HG02610 (cell line): ENCODE data around the gene SLC35A1.

Experiments used
- ATAC-seq: cut with Tn5 transposase; IDR thresholded peaks from one replicate; pipeline ENCODE4 v1.9.1; 2021; ENCODE audit warnings: mild to moderate bottlenecking, moderate library complexity; ENCODE audit not compliant: unreplicated experiment

Gene SLC35A1

GRCh38 chr6:87522686-87523085 lies 49.9 kb downstream of the SLC35A1 start:
- ATAC-seq = no peak

- no peak for ATAC-seq
Measured at GRCh38 chr6:87529221-87529620, 56.4 kb downstream of the SLC35A1 start.

- ATAC-seq = no peak
Measured at GRCh38 chr6:87534377-87535047, 61.7 kb downstream of the SLC35A1 start.

GRCh38 chr6:87538510-87539260 lies 65.9 kb downstream of the SLC35A1 start:
- ATAC-seq = no peak

GRCh38 chr6:87539554-87539953 lies 66.8 kb downstream of the SLC35A1 start:
- no peak for ATAC-seq

GRCh38 chr6:87540539-87540938 lies 67.8 kb downstream of the SLC35A1 start:
- ATAC-seq = no peak

GRCh38 chr6:87541041-87541440 lies 68.3 kb downstream of the SLC35A1 start:
- ATAC-seq = no peak

GRCh38 chr6:87541744-87542143 lies 69.0 kb downstream of the SLC35A1 start:
- no peak for ATAC-seq

GRCh38 chr6:87543696-87544473 lies 71.1 kb downstream of the SLC35A1 start:
- ATAC-seq = no peak

- ATAC-seq = no peak
Measured at GRCh38 chr6:87544474-87544735, 71.6 kb downstream of the SLC35A1 start.

GRCh38 chr6:87551799-87552198 lies 79.0 kb downstream of the SLC35A1 start:
- no peak for ATAC-seq

- no peak for ATAC-seq
Measured at GRCh38 chr6:87553159-87553765, 80.5 kb downstream of the SLC35A1 start.

GRCh38 chr6:87555506-87555905 lies 82.7 kb downstream of the SLC35A1 start:
- no peak for ATAC-seq

GRCh38 chr6:87558446-87558845 lies 85.7 kb downstream of the SLC35A1 start:
- no peak for ATAC-seq

- ATAC-seq = no peak
Measured at GRCh38 chr6:87561017-87561416, 88.2 kb downstream of the SLC35A1 start.
